GM12872 (cell line): ENCODE measurements around the gene GAS2L2.

Experiments
- TF ChIP-seq, protein P1 (sequence below): IDR thresholded peaks from 3 replicates; pipeline ENCODE4 v1.5.1; 2011; ENCODE audit warnings: low read depth, mild to moderate bottlenecking, low read length, moderate library complexity; ENCODE audit not compliant: insufficient read depth

Gene GAS2L2

DNA sequence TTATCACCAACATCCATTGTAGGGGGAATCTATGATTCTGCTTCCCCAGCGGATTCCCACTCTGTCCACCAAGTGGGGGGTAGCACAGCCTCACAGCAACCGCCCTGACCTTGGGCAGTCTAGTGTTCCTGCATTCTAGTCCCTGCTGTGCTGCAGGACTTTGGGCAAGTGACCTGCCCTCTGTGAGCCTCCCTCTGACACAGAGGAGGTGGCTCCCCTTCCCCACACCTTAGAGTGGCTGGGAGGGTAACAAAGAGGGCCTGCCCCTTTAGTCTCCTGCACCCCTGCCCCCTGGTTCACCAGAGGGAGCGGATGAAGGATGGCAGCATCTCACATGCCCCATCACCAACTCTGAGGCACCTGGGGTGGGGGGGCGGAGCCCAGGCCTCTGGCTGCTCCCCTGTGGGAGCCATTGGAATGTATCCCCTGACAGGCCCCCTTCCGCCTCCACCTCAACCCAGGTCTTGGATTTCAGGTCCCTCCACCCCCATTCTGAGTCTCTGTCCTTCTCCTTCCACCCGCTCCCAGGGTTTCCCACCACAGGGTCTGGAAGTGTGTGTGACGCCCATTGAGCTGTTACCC lies 10.1 kb downstream of the GAS2L2 start:
- TF ChIP-seq, protein P1, sequence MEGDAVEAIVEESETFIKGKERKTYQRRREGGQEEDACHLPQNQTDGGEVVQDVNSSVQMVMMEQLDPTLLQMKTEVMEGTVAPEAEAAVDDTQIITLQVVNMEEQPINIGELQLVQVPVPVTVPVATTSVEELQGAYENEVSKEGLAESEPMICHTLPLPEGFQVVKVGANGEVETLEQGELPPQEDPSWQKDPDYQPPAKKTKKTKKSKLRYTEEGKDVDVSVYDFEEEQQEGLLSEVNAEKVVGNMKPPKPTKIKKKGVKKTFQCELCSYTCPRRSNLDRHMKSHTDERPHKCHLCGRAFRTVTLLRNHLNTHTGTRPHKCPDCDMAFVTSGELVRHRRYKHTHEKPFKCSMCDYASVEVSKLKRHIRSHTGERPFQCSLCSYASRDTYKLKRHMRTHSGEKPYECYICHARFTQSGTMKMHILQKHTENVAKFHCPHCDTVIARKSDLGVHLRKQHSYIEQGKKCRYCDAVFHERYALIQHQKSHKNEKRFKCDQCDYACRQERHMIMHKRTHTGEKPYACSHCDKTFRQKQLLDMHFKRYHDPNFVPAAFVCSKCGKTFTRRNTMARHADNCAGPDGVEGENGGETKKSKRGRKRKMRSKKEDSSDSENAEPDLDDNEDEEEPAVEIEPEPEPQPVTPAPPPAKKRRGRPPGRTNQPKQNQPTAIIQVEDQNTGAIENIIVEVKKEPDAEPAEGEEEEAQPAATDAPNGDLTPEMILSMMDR = no peak

DNA sequence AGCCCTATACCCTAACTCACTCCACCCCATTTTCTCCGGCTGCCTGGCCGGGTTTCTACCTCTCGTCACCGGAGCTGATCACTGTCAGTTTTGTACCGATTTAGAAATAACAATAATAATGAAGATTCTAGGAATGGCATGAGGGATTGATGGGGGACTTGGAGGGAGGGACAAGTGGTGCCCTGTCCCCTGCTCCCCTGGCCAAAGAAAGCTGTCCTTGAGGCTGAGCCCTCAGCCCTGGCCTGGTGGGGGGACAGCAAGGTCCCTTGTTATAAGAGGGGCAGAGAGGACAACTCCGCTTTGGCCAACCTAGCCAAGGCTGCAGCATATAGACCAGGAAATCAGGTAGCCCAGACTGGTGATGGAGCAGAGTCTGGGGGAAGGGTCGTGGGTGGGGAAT lies 10.5 kb downstream of the GAS2L2 start:
- TF ChIP-seq, protein P1 = no peak

DNA sequence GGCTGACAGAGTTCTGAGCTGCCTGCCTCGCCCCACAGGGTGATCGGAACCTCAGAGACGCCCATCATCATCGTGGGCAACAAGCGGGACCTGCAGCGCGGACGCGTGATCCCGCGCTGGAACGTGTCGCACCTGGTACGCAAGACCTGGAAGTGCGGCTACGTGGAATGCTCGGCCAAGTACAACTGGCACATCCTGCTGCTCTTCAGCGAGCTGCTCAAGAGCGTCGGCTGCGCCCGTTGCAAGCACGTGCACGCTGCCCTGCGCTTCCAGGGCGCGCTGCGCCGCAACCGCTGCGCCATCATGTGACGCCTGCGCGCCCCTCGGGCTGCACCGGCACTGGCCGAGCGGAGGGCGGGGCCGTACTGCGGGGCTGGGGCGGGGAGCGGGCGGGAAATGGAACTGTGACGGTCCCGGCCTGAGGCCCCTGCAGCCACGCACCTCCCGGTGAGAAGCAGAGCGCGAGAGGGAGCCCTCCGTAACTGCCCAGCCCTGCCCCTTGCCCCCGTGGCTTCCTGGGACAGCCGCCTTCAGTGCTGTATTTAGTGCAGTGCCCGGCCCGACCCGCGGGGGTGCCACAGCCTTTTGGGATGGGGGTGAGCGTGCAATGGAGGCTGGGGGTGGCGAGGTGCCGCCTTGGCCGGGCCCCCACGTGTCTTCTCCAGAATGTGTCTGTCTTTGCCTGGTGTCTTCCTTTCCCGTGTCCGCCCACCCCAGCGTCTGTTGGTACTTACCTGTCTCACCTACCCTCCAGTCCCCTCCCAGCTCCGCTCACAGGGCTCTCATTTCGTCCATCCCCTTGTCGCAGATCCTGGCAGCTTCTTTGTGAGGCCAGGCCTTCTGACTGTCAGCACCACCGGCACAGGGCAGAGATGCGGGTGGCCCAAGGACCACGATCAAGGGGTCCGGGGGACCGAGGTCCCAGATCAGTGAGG lies 11.8 kb downstream of the GAS2L2 start:
- TF ChIP-seq, protein P1 = no peak

DNA sequence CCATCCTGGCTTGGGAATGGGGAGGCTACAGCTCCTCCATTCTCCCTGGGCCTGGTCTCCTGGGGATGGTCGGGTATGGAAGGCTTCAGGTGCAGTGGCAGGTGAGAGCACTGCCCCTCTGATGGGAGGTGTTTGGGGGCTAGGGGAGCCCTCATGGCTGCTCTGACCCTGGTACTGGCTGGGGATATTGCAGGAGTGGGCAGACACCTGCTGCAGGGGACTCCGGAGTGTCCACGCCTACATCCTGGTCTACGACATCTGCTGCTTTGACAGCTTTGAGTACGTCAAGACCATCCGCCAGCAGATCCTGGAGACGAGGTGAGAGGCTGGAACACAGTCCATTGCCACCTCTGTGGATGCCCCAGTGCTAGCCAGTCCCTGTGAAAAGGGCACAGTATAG lies 12.8 kb downstream of the GAS2L2 start:
- TF ChIP-seq, protein P1 = no peak

DNA sequence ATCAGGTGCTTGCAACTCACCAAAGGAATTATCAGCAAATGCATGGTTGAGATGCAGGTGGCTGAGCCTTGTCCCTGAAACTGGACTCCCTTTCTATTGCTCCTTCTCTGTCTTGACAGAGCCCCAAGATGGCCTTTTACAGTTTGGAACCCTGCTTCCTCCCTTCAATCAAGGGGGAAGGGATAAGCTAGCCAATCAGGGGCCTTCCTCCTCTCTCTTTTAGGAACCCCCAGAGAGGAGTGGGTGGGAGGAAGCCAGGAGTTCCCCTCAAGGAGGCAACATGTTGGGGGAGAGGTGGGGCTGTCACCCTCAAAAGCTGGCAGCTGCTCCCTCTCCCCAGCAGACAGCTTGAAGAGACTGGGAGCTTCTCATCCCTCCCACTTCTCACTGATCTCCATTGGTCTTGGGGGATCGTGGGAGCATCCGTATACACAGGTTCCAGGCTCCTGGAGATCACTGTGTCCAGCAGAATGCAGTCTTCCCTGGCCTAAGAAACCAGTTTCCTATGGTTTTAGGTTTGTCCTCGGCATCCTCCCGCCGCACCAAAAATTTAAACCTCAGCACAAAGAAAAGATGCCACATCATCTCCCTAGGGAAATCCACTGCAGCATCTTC lies 14.4 kb downstream of the GAS2L2 start:
- TF ChIP-seq, protein P1 = no peak

DNA sequence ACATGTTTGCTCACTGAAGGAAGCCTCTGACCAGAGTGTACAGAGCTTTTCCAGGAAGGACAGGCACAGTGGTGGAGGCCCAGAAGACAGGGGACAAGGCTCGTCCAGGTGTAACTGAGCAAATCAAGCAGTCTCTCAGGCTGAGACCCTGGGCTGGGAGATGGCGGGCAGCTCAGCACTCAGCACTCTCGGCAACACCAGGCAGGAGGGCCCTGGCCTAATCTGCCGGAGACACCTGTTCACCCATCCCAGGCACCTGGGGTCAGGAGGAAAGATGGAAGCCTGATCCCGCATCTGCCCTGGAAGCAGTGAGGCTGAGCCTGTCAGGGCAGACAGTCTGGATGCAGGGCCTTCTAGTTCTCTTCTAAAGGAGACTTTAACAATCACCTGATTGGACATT lies 16.8 kb downstream of the GAS2L2 start:
- TF ChIP-seq, protein P1 = no peak

DNA sequence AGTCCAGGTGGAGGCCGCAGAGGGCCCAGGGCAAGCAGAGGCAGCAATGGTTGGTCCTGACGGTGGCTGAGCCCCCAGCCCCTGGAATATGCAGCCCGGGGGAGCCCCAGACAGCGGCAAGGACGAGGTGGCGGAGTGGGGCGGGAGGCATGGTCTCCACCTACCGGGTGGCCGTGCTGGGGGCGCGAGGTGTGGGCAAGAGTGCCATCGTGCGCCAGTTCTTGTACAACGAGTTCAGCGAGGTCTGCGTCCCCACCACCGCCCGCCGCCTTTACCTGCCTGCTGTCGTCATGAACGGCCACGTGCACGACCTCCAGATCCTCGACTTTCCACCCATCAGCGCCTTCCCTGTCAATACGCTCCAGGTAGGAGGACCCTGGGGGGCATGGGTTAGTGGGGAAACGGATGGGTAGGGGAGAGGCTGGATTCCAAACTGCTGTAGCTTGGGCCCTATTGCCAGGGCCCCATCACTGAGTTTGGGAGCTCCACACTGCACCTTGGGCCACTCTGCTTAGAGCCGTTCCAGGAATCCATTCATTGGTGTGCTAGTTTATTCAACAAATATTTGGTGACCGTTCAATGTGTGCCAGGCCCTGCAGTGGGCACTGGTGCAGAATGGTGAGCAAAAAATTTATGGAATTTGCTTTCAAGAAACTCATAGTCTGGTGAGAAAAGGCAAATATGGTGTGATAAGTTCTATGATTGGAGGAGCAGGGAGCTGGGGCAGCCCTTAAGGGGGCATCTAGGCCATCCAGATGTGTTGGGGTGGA lies 17.8 kb downstream of the GAS2L2 start:
- TF ChIP-seq, protein P1 = no peak
